NCI-H345 treated with DMSO at 0.1 percent for 48 hours (cell line): ENCODE data around the gene ZNF532.

ENCODE experiments used
- DNase-seq: peaks from one replicate; lab custom pipeline; 2025; ENCODE audit not compliant: unreplicated experiment; lab: John Stamatoyannopoulos, UW

The ZNF532 gene

DNA sequence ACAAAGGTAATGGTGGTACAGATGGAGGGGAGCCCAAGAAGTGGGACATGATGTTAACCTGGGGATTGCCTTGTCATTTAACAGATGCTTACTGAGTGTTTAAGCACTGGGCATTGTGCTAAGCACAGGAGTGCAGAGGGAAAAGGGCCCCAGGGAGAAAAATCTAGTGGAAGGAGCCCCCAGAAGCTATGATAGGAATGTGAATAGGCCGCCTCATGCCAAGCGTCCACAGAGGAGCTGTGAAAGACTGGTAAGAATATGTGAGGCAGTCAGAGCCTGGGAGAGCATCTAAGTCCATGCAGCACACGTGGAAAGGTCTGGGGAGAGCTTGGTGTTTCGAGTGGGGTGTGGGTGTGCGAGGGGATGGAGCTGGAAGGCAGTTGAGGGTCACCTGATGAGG is 5.5 kb downstream of the ZNF532 start:
- DNase-seq: no peak

DNA sequence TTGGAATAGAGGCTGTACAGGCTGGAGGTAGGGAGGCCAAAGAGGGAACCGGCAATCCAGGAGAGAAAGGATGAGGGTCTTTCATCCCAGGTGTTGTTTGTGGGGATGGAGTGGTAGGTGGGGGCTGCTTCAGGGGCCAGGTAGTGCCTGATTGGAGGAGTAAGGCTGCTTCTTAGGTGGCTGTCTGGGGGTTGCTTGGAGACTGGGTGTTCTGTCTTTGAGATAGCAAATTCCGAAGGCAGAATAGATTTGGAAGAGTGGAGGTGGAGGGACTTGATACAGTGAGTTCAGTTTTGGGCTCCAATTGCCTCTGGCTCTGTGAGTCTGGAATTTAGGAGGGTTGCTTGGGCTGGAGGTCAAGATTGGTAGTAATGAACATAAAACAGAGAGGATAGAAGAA is 5.9 kb downstream of the ZNF532 start:
- DNase-seq: no peak

DNA sequence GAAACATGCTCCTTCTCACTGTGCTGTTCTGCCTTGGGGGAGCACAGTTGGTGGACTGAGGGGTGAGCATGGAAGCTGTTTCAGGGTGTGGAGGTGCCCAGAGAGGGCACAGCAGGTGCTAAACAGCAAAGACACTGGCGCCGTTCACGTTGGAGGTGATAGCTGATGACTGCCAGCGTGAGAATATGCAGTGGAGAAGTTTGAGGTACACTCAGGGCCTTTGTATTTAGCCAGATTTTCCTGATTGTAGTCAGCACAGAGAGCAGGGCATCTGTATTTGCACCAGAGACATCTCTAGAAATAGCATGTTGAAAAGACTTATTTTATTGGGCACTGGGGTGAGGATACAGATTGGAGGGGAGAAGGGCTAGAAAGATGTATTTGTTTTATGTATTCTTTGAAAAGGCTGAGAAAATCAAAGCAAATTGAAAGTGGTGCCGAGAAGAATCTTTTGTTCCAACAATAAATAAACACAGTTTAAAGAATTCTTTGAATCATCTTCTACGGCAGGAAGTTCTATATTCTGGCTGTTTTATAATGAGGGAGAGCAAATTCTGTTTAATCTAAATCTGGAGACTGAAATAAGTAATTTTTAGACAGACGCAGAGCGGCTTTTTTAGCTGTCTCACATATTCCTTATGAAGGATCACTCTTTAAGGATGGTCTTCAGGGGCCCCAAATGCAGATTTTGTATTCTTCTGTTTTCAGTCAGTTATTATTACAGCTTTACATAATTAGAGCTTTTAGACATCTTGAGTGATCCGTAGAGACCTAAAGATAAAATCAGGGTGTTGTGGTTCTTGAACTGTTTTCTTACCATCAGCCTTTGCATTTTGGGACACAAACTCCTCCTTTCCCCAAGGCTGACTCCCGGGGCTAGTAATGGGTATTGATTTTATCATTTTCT is 7.1 kb downstream of the ZNF532 start:
- DNase-seq: no peak

DNA sequence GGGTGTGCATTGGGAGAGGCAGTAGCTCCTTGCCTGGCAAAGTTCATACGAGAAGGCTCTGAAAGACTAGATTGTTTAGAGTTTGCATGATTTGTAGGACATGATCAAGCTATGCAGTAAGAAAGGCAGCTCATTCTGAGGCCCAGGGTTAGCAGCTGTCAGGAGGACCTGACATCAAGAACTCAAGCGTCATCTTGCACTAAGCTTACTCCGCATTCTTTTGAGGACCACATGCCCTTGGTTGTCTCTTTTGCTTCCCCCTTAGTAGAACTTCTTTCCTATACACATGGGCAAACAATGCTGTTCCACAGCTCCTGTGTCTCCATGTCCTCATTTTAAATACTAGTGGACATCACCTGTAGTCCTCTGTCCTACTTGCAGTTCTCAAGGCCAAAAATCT is 14.0 kb downstream of the ZNF532 start:
- no peak for DNase-seq

DNA sequence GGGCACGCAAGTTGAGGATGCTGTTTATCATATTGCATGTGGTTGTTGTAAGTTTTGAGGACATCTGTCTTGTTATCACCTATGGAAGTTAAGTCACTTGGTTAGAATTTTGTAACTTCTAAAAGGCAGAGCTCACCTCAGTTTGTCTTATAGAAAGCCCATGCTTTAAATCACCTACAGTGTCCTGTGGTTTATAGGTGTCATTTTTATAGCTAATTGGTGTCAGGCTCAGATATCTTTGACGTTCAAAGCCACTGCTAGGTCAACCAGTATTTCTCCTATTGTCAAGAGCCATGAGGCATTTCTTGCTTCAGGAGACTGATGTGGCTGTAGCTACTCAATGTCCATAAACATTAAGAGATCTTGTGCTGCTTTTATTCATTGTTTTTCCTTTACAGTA is 16.8 kb downstream of the ZNF532 start:
- no peak for DNase-seq

DNA sequence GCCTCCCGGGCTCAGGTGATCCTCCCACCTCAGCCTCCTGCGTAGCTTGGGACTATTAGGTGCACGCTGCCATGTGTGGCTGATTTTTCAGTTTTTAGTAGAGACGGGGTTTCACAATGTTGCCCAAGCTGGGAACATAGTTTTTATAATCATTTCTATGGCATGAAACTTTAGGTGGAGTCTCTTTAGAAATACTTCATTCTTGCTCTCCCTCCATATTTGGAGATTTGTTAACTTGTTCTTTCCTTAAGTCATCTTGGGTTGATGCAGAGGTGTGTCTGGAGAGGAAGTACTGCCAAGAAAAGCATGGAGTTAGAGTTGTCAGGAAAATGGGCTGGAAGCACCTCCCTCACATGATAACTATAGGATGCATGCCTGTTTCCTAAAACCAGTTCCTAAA is 17.4 kb downstream of the ZNF532 start:
- DNase-seq: no peak

DNA sequence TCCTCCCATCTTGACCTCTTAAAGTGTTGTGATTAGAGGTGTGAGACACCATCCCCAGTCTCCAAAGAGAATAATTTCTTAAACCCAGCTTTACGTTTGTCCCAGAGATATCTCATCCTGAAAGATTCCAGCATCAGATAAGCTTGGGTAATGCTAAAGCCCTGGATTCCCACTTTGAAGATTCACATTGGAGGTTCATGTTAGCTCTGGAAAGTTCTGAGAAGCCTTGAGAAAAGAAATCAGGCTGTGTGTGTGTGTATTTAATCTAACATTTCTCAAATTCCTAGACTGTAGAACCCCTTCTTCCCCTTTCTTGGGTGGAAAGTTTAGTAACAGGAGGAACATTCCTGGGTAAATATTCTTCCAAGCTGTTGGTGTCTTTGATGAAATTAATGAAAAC is 18.0 kb downstream of the ZNF532 start:
- no peak for DNase-seq

DNA sequence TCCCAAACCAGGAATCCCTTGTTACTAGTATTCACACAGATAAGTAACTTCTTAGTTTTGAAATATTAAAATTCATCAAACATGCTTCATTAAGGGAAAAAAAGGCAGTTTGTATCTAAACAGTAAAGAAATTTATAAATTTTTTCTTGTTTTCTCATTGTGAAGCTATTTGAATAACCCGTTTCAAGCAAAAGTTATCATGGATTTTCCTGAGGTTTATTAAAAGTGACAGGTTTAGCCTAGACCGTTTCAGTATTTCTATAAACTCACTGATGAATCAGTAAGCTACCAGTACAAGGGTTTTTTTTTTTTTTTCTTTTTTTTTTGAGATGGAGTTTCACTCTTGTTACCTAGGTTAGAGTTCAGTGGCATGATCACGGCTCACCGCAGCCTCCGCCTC is 20.0 kb downstream of the ZNF532 start:
- no peak for DNase-seq

DNA sequence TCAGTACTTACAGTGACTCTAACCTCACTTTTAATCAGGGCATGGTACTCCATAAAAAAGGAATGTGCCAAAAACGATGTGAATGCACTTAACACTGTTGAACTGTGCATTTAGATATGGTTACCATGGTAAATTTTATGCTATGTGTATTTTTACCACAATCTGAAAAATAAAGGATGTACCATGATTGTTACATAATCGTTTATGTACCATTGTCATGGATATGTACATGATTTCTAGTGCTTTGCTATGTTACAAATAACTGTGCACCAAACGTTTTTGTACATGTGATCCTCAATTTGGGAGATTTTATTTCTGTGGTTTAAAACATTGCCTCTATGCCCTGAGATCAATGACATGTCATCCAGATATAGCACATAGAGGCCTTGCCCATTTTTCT is 21.8 kb downstream of the ZNF532 start:
- DNase-seq: no peak

DNA sequence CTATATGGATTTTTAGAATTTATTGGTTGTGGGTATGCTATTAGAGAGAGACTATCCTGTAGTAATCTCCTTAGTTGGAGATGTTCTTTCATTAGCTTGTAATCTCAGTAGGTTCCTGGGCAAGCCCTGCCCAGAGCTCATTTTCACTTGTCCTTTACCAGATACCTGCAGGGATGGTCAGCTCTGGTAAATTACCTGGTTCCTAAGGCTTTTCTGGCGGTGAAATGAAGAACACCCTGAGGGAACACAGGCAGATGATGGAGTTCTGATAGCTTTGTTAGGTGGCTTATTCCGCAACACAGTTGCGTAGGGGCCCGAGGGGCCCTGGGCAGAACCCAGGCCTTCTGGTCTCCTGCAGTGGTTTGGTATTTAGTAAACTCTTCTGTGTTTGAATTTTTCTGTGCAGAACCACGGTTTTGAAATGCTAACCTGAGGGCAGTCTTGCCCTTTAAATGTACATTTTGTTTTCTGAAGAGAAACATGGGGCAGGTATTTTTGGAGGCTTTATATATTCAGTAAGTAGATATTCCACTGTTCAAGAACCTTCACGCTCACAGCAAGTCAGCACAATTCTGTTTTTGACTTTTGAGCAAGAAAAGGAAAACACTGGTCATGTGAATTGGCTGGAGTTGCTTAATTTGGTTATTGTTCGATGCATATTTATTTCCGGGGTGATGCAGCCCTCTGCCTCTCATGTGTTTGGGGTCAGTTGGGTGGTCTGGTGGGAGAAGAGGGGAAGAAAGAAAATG is 22.4 kb downstream of the ZNF532 start:
- DNase-seq: no peak

DNA sequence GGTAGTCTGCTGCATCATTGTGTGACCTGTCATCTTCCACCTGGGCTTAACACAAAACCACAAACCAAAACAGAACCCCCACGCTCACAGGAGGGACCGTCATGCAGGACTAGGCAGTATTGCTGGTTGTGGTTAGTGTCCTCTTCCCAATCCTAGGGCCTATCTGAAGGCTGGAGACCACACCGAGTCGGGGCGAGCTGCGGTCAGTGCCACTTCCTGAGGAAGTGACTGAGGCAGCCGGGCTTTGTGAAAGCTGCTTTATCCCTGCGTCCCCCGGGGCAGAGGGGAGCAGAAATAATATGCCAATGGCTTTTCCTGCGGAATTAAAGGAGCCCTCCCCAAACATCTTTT is 22.9 kb downstream of the ZNF532 start:
- no peak for DNase-seq

DNA sequence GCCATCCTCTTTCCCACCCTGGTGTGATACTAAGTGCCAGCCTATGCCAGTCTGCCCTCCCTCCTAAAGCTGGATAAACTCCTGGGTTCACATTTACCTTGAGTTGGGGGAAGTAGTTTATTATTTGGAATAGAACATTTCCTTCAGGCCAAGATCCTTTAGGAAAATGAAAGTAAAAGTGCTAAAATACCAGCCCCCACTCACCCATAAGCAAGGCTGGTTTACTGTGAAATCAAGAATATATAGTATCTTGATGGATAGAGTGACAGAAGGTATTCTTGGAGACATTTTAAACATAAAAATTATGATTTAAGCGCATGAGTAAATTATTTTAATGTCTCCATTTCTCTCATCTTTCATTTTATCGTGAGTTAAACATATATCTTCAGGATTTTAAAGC is 27.1 kb downstream of the ZNF532 start:
- DNase-seq: no peak

DNA sequence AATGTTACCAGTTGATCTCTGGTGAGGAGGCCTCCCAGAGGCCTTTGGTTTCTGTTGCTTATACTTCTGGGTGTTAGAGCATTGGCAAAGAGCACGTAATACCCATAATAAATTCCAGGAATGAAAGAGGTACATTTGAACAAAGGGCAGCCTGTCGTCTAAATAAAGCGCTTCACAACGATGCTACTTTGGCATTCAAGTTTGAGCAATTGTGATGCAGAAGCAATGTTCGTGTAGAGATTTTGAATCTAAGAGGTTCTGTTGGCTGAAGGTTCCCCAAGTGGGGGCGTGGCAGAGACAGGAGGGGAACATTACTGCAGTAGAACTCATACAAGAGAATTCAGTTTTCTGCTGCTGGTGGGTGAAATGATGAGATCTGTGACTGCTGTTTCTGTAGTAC is 27.8 kb downstream of the ZNF532 start:
- no peak for DNase-seq

DNA sequence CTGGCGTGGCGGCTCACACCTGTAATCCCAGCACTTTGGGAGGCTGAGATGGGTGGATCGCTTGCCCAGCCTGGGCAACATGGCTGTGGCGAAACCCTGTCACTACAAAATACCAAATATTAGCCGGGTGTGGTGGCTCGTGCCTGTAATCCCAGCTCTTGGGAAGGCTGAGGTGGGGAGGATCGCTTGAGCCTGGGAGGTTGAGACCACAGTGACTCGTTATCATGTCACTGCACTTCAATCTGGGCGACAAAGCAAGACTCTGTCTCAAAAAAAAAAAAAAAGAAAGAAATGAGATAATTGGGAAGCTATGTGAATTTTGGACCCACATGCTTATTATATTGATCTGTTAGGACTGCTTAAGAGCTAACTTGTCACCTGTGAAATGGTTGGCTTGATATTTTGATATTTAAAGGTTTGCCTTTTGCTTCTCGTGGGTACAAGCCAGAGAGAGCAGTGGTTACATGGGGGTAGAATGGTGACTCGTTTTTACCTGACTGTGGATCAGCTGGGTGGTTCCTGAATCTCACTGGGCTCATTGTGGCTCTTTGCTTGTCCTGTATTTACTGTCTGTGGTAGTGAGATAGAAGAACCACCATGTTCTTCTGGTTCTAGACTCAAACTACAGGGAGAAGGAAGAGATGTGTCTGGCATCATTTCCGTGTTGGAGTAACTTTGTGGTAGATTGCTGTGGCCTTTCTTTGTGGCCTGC is 28.9 kb downstream of the ZNF532 start:
- DNase-seq: no peak

DNA sequence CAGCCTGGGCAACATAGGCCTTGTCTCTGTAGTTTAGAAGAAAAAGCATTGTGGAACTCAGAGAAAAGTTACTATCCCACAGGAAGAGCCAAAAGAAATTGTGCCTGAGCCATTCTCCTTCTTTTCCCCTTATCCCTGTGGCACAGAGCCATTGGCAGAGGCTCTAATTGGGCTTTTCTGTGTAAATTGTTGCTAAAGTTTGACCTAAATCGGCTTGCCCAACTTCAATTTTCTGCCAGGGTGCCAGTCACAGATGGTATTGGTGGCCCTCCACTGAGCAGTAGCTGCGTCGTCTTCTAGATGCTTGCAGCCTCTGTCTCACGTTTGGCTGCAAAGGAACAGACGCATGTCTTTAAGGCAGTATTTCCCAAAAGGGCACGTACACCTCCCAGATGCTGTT is 30.3 kb downstream of the ZNF532 start:
- DNase-seq: no peak

DNA sequence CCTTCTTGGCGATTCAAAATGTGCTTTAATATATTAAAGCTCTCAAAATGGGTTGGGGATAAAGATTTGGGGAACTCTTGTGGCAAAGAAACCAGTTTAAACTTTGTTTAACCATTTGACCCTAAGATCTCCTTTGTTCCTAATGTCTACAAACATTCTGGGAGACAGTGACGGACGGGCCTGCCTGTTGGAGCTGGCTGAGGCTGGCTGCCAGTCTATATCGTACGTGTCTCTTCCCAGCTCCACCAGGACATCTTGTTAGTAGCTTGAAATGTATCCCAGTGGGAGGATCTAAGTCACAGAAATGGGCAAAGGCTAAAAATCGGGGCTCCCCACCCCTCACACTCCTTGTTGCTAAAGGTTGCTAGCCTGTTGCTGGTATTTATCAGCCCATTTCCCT is 30.7 kb downstream of the ZNF532 start:
- DNase-seq: no peak

DNA sequence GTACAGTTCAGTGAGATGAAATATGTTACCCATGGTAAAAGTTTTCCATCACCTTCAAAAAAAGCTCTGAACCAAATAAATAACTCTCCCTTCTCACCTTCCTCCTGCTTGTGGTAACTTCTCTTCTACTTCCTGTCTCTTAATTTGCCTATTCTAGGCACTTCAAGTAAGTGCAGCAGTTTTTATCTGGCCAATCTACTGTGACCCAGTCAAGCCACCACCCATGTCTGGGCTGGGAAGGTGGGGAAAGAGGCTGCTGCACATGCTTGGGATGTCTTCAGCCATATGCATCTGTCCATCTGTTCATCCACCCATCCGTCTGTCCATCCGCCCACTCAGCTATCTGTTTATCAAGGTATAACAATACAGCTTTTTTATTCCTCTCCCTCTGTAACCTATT is 31.6 kb downstream of the ZNF532 start:
- DNase-seq: no peak

DNA sequence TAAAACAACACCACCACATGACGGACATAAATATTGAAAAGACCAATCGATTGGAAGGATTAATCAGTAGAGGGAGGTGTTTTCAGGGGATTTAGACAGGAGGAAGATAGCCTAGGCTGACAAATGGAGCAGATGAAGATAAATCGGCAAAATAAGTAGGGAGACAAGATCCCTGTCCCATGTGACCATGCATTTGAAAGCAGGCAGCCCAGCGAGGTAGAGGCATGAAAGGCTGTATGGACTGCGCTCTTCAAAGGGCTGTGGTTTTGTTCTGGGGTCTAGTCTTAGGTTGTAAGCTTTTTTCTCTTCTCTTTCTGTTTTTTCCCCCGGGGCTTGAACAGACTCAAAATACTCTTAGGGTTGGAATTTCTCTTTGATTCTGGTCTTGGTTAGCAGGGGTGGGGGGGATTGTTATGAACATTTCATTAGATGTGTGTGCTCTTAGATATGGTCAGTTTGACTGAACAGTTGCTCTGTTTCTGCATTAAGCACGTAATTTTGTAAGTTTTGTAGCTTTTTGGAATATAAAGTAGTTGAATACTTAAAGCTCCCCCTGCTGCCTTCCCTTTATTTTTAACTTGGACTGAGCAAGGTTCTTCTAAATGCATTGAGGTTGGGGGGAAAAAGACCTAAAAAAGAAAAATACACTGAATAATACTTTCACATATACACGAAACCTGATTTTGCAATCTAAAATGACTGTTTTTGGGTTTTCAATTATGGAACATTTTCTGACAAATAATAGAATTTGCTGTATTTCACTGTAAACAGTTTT is 32.2 kb downstream of the ZNF532 start:
- no peak for DNase-seq

DNA sequence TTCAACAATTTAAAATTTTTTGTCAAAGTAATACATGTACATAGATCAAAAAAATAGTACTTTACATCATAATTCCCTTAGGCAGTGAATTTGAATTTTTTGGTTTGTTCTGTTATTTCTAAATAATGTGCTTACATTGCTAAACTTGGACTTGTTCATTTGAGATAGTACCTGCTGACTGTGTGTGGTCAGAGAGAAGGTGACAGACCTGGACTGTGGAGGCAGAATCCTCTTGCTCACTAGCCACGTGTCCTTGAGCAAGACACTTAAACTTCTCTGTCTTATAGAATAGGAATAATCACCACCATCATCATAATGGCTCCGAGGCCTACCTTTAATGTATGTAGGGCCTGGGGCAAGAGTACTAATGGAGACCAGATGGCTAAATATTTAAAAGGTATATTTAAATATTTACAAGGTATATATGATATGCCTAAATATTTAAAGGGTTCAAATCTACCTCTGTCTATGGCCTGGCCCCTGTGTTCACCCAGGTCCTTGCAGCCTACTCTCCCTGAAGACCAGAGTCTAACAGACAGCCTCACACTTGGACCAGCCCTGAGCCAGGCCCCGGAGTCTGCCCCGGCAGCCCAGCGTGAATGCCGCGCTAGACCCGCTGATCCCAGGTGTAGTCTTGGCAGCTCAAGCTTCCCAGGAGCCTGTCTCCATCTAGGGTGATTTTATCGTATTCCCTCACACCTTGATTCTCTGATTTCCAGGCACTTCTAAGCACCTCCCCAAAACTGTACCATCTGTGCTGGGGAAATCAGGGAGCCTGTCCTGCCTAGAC is 33.5 kb downstream of the ZNF532 start:
- DNase-seq: no peak

DNA sequence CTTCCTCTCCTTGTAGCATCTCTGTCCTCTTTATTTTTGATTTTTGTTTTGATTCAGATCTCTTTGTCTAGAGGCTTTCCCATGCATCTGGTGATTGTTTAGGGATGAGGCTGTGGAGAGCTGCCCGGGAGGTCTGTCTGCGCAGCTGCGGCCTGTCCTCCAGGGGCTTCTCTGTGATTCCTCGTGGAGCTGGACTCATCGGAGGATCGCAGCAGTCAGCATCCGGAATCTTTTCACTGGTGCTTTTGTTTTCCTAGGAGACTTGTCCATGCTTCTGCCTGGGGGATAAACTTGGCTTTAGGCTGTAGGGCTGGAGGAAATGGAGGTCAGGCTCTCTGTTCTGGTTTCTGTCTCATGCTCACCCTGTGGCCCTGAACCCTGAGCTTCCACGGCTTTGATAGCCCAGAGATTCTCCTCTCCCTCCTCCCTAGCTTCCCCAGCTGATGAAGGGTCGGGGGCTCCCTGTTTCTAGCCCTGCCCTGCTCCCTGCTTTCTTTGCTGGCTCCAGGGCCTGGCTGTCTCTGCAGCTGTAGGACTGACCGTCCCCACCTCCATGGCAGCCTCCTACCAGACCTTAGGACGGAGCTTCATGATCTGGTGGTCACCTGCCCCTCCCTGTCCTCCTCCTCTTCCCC is 35.5 kb downstream of the ZNF532 start:
- DNase-seq: no peak
